HG03558 (cell line): ENCODE data around the gene POGK.
A peak's percentile ranks its signal among the peaks of the same experiment; 100 is the strongest.
"Not testable (repeated sequence)": the region's sequence is repeated elsewhere in the genome, so short reads cannot be mapped to it uniquely, and the experiment has no call there.

ENCODE experiments used
- ATAC-seq: cut with Tn5 transposase; IDR thresholded peaks from one replicate; pipeline ENCODE4 v1.9.1; 2021; ENCODE audit warnings: moderate number of reproducible peaks; ENCODE audit not compliant: unreplicated experiment; ENCODE audit errors: extremely low read depth

POGK gene

GRCh38 chr1:166855558-166855957, 16.3 kb downstream of the POGK start:
- ATAC-seq, result no peak

- no peak for ATAC-seq
These were observed 18.7 kb downstream of the POGK start for GRCh38 chr1:166857995-166858394.

GRCh38 chr1:166858726-166859419, 19.6 kb downstream of the POGK start:
- no peak for ATAC-seq

GRCh38 chr1:166859597-166859996, 20.3 kb downstream of the POGK start:
- no peak for ATAC-seq

- no peak for ATAC-seq
These were observed 26.7 kb downstream of the POGK start for GRCh38 chr1:166865926-166866325.

- no peak for ATAC-seq
These were observed 29.4 kb downstream of the POGK start for GRCh38 chr1:166868639-166869038.

GRCh38 chr1:166869318-166870099, 30.2 kb downstream of the POGK start:
- no peak for ATAC-seq

GRCh38 chr1:166870584-166870983, 31.3 kb downstream of the POGK start:
- ATAC-seq, result no peak

- no peak for ATAC-seq
These were observed 35.2 kb downstream of the POGK start for GRCh38 chr1:166874464-166874863.

GRCh38 chr1:166875302-166875733, 36.0 kb downstream of the POGK start:
- no peak for ATAC-seq

GRCh38 chr1:166875734-166876539, 36.7 kb downstream of the POGK start, which contains the start of gene TADA1:
TADA1 (minus strand) TSS chr1:166876264; CDS start chr1:166876233, 31 bp downstream.
- ATAC-seq, result peak; percentile 83

- peak; percentile 2 for ATAC-seq
These were observed 37.2 kb downstream of the POGK start for GRCh38 chr1:166876540-166876838.

- not testable (repeated sequence) for ATAC-seq
These were observed 39.1 kb downstream of the POGK start for GRCh38 chr1:166878173-166878917.

GRCh38 chr1:166882893-166883292, 43.6 kb downstream of the POGK start:
- ATAC-seq, result no peak

- ATAC-seq, result no peak
These were observed 44.9 kb downstream of the POGK start for GRCh38 chr1:166884040-166884642.

- no peak for ATAC-seq
These were observed 45.7 kb downstream of the POGK start for GRCh38 chr1:166884971-166885370.

GRCh38 chr1:166888373-166889111, 49.3 kb downstream of the POGK start:
- ATAC-seq, result no peak

- no peak for ATAC-seq
These were observed 50.5 kb downstream of the POGK start for GRCh38 chr1:166889776-166890175.

- no peak for ATAC-seq
These were observed 56.5 kb downstream of the POGK start for GRCh38 chr1:166895766-166896165.
